Stromal cell of bone marrow (primary cell): ENCODE measurements around the gene SP140L.
"Not testable (repeated sequence)": the region's sequence is repeated elsewhere in the genome, so short reads cannot be mapped to it uniquely, and the experiment has no call there.

Experiments used
- DNase-seq: peaks from one replicate; pipeline ENCODE4 v3.0.0-alpha.2; 2012; ENCODE audit warnings: low read depth

Gene SP140L

DNA sequence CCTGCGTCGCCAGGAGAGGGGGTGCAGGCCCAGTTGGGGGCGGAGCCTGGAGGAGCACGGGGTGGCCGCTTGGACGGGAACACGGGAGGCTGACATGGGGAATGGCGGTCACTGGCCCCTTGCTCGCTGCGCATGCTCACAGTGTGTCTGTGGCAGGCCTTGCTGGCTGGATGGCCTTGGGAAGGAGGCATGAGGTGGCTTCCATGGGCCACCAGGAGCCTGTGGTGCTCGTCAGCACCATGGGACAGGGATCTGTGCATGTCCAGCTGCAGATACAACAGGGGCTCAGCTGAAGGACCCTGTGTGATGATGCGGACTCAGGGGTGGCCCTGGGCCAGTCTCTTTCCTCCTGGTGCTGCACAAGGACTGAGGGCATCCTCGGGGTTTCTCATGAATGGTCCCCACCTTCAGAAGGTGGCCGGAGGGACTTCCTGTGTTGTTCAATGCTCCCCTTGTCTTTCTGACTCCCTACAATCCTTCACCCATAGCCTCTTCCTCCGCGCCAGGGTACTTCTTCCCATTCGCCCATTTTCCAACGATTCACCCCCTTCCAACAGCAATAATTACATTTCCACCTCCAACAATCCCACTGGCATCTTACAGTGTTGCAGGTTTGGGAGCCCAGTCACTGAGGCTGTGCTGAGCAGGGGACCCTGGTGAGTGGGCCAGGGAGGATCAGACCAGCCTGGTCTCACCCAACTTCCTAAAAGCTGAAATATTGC lies 3.4 kb upstream of the SP140L start:
- DNase-seq: no peak

DNA sequence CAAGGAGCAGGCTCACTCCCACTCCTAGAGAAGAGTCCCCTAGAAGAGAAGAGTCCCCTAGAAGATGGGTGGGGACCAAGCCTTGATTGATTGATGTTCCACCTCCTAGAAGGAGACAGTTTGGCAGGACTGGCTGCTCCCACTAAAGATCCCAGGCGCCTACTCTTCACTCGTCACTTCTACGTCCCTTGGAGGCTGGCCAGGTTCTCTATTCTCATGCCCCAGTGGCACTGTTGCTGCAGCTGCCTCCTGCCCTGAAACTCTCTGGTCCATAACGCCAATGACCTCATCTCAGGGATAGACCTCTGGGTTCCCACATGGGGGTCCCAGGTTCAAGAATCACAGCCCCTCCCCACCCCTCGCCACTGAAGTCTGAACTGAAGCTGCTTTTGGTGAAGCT lies 2.5 kb upstream of the SP140L start:
- DNase-seq: no peak

DNA sequence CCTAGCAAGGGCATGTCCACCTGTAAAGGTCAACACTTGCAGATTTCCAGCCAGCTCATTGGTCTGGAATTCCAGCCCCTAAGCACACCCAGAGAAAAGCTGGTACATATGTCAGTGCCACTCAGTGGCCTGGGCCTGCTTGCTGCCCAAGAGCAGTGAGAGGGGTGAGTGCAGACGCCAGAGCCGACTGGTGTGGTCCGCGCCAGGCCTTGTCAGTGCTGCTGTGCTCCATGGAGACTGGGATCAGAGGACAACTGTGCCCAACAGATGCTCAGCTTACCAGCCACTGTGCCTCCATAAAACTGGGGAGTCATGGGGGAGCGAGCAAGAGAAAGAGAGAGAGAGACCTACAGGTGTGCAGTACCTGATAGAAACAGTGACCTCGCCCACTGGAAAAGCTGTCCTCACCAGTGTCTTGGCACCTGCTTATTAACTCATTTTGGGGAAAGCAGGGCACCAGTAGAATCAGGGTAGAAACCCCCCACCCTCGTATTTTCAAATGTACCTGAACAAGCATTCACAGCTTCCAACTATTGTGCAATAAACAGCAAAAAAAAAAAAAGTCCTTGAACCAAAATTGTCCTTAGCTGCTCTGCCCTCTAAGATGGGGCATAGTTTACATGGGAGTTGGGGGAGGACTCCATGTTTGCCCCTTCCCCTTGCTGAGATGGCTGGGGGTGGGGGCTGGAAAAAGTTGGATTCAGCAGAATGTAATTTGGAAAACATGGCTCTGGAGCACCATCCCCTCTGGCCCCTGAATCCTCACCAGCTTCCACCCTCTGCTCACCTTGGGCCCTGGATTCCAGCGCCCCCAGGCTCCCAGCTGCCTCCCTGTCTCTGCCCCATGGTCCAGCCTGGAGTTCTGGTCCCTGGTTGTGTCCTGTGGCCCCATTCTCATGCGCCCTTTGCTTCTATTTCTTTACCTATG lies 1.4 kb upstream of the SP140L start:
- DNase-seq: no peak

- no peak for DNase-seq
These were observed 593 bp downstream of the SP140L start for GRCh38 chr2:230327418-230328154.

DNA sequence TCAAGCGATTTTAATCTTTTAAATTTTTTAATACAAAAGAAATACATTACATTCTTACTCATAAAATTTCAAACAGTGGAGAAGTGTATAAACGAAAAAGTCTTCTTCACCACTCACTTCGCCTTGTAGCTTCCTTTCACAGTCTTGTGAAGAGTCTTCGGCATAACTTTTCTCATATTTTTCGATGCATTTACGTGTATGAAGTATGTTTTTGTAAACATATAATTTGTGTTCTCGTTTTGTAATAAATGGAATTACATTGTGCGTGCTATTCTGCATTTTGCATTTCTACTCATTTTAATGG lies 1.1 kb downstream of the SP140L start:
- no peak for DNase-seq

- DNase-seq: no peak
These were observed 3.1 kb downstream of the SP140L start for GRCh38 chr2:230329946-230330605.

- DNase-seq: no peak
These were observed 3.7 kb downstream of the SP140L start for GRCh38 chr2:230330725-230331124.

GRCh38 chr2:230335461-230335863 lies 8.5 kb downstream of the SP140L start:
- peak; percentile 27 for DNase-seq

DNA sequence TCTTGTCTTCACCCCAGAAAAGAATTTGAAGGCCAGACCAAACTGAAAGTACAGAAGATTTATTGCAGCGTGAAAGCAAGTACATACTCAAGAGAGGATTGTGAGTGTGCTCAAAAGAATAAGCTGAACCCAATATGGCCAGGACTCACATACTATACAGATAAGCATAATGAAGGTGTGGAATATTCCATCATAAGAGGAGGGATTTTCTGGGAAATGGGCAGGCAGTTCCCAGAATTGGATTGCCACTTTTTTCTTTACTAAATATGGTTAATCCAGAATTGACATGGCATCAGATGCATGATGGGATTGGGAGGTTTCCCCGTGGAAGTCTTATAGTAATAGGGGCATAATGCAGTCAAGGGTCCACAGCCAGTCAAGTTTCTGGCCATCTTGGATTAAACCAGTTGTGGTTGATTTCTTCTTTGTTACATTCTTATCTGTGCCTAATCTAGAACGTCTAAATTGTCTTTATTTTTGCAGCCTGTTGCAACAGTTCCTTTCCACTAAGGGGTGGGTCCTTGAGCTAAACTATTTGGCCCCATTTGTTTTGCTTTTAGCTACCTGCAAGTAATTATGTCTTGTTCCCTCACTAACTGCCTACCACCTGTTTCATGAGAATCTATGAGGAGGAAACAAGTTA lies 9.0 kb downstream of the SP140L start:
- no peak for DNase-seq

- DNase-seq: not testable (repeated sequence)
These were observed 15.0 kb downstream of the SP140L start for GRCh38 chr2:230341936-230342528.

DNA sequence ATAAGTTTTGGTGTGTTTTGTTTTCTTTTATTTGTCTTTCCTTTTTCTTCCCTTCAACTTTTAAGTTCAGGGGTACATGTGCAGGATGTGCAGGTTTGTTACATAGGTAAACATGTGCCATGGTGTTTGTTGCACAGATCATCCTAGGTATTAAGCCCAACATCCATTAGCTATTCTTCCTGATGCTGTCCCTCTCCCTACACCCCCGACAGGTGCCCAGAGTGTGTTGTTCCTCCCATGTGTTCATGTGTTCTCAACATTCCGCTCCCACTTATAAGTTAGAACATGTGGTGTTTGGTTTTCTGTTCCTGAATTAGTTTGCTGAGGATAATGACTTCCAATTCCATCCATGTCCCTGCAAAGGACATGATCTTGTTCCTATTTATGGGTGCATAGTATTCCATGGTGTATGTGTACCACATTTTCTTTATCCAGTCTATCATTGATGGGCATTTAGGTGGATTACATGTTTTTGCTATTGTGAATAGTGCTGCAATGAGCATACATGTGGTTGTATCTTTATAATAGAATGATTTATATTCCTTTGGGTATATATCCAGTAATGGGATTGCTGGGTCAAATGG lies 16.1 kb downstream of the SP140L start:
- DNase-seq: not testable (repeated sequence)

DNA sequence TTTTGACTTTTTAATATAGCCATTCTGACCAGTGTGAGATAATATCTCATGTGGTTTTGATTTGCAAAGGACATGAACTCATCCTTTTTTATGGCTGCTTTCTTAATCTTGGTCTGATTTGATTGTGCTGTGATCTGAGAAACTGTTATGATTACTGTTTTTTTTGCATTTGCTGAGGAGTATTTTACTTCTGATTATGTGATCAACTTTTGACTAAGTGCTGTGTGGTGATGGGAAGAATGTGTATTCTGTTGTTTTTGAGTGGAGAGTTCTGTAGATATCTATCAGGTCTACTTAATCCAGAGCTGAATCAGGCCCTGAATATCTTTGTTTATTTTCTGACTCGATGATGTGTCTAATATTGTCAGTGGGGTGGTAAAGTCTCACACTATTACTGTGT lies 16.8 kb downstream of the SP140L start:
- DNase-seq: no peak

- DNase-seq: no peak
These were observed 19.5 kb downstream of the SP140L start for GRCh38 chr2:230346465-230346864.

DNA sequence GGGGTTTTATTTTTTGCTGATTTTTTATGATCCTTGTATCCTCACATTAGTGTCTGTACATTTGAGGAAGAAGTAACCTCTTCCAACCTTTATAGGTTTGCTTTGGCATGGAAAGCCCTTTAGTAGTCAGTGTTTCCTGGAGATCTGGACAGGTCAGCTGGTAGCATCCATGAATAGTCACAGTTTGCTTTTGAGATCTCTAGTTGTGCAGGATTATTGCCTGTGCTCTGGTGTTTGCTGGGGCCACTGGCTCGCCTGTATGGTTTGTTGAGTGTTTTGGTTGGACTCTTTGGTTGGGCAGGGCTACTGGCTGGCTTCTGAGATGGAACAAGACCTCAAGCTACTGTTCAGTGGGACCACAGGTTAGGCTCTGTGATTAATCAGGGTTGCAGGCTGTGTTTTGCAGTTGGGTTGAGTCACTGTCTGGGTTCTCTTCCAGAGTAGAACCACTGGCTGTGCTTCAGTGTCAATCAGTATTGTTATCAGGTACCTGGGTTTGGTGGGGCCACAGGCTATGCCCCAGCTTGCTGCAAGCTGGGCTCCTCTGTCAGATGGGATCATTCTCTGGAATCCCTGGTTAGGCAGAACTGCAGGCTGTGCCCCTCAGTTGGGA lies 20.0 kb downstream of the SP140L start:
- DNase-seq: no peak

GRCh38 chr2:230347659-230348305 lies 20.8 kb downstream of the SP140L start:
- DNase-seq: no peak

DNA sequence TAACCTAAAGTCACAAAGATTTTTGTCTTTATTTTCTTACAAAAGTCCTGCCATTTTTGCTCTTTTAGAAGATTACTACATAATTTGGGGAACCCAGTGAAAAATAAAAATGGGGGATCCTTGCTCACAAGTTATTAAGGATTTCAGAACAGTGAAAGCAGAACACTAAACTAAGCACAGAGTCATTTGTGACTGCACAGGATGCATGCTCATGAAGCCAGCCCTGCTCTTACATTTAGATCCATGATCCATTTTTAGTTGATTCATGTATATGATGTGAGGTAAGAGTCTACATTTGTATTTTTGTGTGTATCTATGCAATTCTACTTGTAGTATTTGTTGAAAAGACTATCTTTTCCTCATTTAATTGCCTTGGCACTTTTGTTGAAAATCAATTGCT lies 21.8 kb downstream of the SP140L start:
- DNase-seq: no peak

- peak; percentile 77 for DNase-seq
These were observed 29.1 kb downstream of the SP140L start for GRCh38 chr2:230356084-230356483.

GRCh38 chr2:230358305-230358704 lies 31.3 kb downstream of the SP140L start:
- DNase-seq: peak; percentile 41

- no peak for DNase-seq
These were observed 33.0 kb downstream of the SP140L start for GRCh38 chr2:230360028-230360427.
